ENCODE data around the gene ZNF407.

Gene ZNF407

GRCh38 chr18:74994502-74995418, 397.1 kb downstream of the ZNF407 start:
- DNase-seq (ENCODE audit: low read depth in 2 of 2): peak; percentile 11 to 16
- TF ChIP-seq CTCF (IDR thresholded peaks at IDR 0.05; ENCODE audit: low read depth, low read length): no peak

GRCh38 chr18:74995419-74995736, 397.7 kb downstream of the ZNF407 start:
- H3K4me3 ChIP-seq (replicated peaks in 1 of 2; ENCODE audit: low read depth in 2 of 2, low read length in 2 of 2): no peak overlapping the region
- no peak for DNase-seq (ENCODE audit: low read depth in 2 of 2)
- TF ChIP-seq CTCF (IDR thresholded peaks at IDR 0.05; ENCODE audit: low read depth, low read length): no peak

More at GRCh38 chr18:74994502-74995418, 397.1 kb downstream of the ZNF407 start:
- no peak overlapping the region for H3K4me3 ChIP-seq (replicated peaks in 1 of 2; ENCODE audit: low read depth in 2 of 2, low read length in 2 of 2)

GRCh38 chr18:74996055-74996454, 398.4 kb downstream of the ZNF407 start:
- no peak for DNase-seq (ENCODE audit: low read depth in 2 of 2)
- H3K4me3 ChIP-seq (replicated peaks in 1 of 2; ENCODE audit: low read depth in 2 of 2, low read length in 2 of 2): no peak overlapping the region
- TF ChIP-seq CTCF (IDR thresholded peaks at IDR 0.05; ENCODE audit: low read depth, low read length): no peak

GRCh38 chr18:74996996-74997395, 399.3 kb downstream of the ZNF407 start:
- no peak overlapping the region for H3K4me3 ChIP-seq (replicated peaks in 1 of 2; ENCODE audit: low read depth in 2 of 2, low read length in 2 of 2)
- no peak for DNase-seq (ENCODE audit: low read depth in 2 of 2)
- TF ChIP-seq CTCF (IDR thresholded peaks at IDR 0.05; ENCODE audit: low read depth, low read length): no peak

GRCh38 chr18:75000920-75001319, 403.2 kb downstream of the ZNF407 start:
- TF ChIP-seq CTCF (IDR thresholded peaks at IDR 0.05; ENCODE audit: low read depth, low read length): no peak
- H3K4me3 ChIP-seq (replicated peaks in 1 of 2; ENCODE audit: low read depth in 2 of 2, low read length in 2 of 2): no peak overlapping the region
- DNase-seq (ENCODE audit: low read depth in 2 of 2): no peak

GRCh38 chr18:75003039-75003438, 405.4 kb downstream of the ZNF407 start:
- no peak overlapping the region for H3K4me3 ChIP-seq (replicated peaks in 1 of 2; ENCODE audit: low read depth in 2 of 2, low read length in 2 of 2)
- DNase-seq (ENCODE audit: low read depth in 2 of 2): peak; percentile 50 to 76
- no peak for TF ChIP-seq CTCF (IDR thresholded peaks at IDR 0.05; ENCODE audit: low read depth, low read length)
